CD14-positive monocyte (primary cell): Measurements from ENCODE around the gene BMERB1. TPM values are rescaled to one million over a fixed set of nuclear protein-coding genes. Genes with fewer than 3 reads are reported as not detected.

ENCODE experiments used
- DNase-seq, 3 donors: peaks; one replicate each; pipeline ENCODE4 v3.0.0-alpha.2; 2011 to 2022
- H2AFZ ChIP-seq: 2 replicates; pipeline ENCODE4 v1.6.0; 2012; ENCODE audit warnings: mild to moderate bottlenecking, low read depth, low read length, inconsistent platforms; ENCODE audit not compliant: insufficient read depth, poor library complexity, severe bottlenecking
- H3K27ac ChIP-seq, 2 donors: 1 replicate in 1 of 2; 2 replicates in 1 of 2; pipeline ENCODE4 v1.5.1; 2012 to 2013; ENCODE audit warnings: low read length in 2 of 2, control low read depth in 1 of 2, inconsistent platforms in 1 of 2, low read depth in 1 of 2, mild to moderate bottlenecking in 1 of 2
- H3K27me3 ChIP-seq, 2 donors: one replicate each; pipeline versions ENCODE4 v1.6.0 to v1.6.1; 2011 to 2013; ENCODE audit warnings: low read length in 2 of 2; ENCODE audit not compliant: control insufficient read depth in 2 of 2, insufficient read depth in 2 of 2
- H3K36me3 ChIP-seq, 2 donors: replicated peaks in 1 of 2; 1 replicate in 1 of 2; 2 replicates in 1 of 2; pipeline versions ENCODE4 v1.5.1 to v1.6.1; 2012 to 2013; ENCODE audit warnings: low read length in 2 of 2, control low read depth in 1 of 2, inconsistent platforms in 1 of 2, mild to moderate bottlenecking in 1 of 2; ENCODE audit not compliant: insufficient read depth in 2 of 2, control insufficient read depth in 1 of 2
- H3K4me1 ChIP-seq, 2 donors: 1 replicate in 1 of 2; 2 replicates in 1 of 2; pipeline versions ENCODE4 v1.5.1 to v1.6.1; 2012 to 2013; ENCODE audit warnings: low read length in 2 of 2, control low read depth in 1 of 2, inconsistent platforms in 1 of 2, mild to moderate bottlenecking in 1 of 2, moderate library complexity in 1 of 2; ENCODE audit not compliant: insufficient read depth in 2 of 2, control insufficient read depth in 1 of 2
- H3K4me2 ChIP-seq: replicated peaks from 2 replicates; pipeline ENCODE3; 2012; ENCODE audit warnings: low read length, moderate library complexity, mild to moderate bottlenecking; ENCODE audit not compliant: poor library complexity, severe bottlenecking; ENCODE audit errors: extremely low read depth
- H3K4me3 ChIP-seq, 3 experiments: fragments of 200-600 bp in 1 of 3; sonication (generic) in 1 of 3; replicated peaks in 1 of 3; 1 replicate in 2 of 3; 2 replicates in 1 of 3; pipeline ENCODE4 v1.5.1; 2011 to 2013; ENCODE audit warnings: low read length in 3 of 3, mild to moderate bottlenecking in 3 of 3, control low read depth in 2 of 3, low read depth in 2 of 3, inconsistent platforms in 1 of 3, moderate library complexity in 1 of 3
- H3K79me2 ChIP-seq: 2 replicates; pipeline ENCODE4 v1.6.0; 2012; ENCODE audit warnings: mild to moderate bottlenecking, control low read depth, inconsistent platforms, low read length, moderate library complexity; ENCODE audit not compliant: insufficient read depth
- H3K9ac ChIP-seq: 2 replicates; pipeline ENCODE4 v1.6.0; 2017; ENCODE audit warnings: low read length, mild to moderate bottlenecking; ENCODE audit not compliant: insufficient read depth, poor library complexity, severe bottlenecking
- H3K9me3 ChIP-seq, 2 donors: replicated peaks in 1 of 2; 1 replicate in 1 of 2; 2 replicates in 1 of 2; pipeline versions ENCODE4 v1.5.1 to v1.6.1; 2012 to 2013; ENCODE audit warnings: low read length in 2 of 2, control low read depth in 1 of 2; ENCODE audit not compliant: control insufficient read depth in 1 of 2, insufficient read depth in 1 of 2
- H4K20me1 ChIP-seq: 2 replicates; pipeline ENCODE4 v1.6.0; 2012; ENCODE audit warnings: mild to moderate bottlenecking, low read length, control low read depth, moderate library complexity; ENCODE audit not compliant: insufficient read depth
- H3K27ac Mint-ChIP-seq, 7 donors: one replicate each; pipeline ENCODE4 v1.8.0; 2020; ENCODE audit warnings: mild to moderate bottlenecking in 7 of 7, mixed read lengths in 7 of 7, moderate library complexity in 6 of 7, inconsistent platforms in 2 of 7
- H3K27me3 Mint-ChIP-seq, 3 donors: one replicate each; pipeline ENCODE4 v1.8.0; 2021 to 2022; ENCODE audit warnings: low read depth in 3 of 3, mild to moderate bottlenecking in 3 of 3, mixed read lengths in 3 of 3, moderate library complexity in 3 of 3, inconsistent platforms in 1 of 3
- H3K36me3 Mint-ChIP-seq, 2 donors: one replicate each; pipeline ENCODE4 v1.8.0; 2020; ENCODE audit warnings: mixed read lengths in 2 of 2, inconsistent platforms in 1 of 2, mild to moderate bottlenecking in 1 of 2
- H3K4me1 Mint-ChIP-seq: one replicate; pipeline ENCODE4 v1.8.0; 2020; ENCODE audit warnings: mild to moderate bottlenecking, mixed read lengths
- H3K4me3 Mint-ChIP-seq, 2 donors: one replicate each; pipeline ENCODE4 v1.8.0; 2020; ENCODE audit warnings: mild to moderate bottlenecking in 2 of 2, mixed read lengths in 2 of 2, moderate library complexity in 1 of 2
- H3K9me3 Mint-ChIP-seq, 7 donors: one replicate each; pipeline ENCODE4 v1.8.0; 2020 to 2022; ENCODE audit warnings: mixed read lengths in 7 of 7, mild to moderate bottlenecking in 6 of 7, moderate library complexity in 6 of 7, inconsistent platforms in 2 of 7
- CTCF ChIP-seq: fragments of 200-600 bp; IDR thresholded peaks from one replicate; pipeline ENCODE4 v1.8.0; 2022; ENCODE audit warnings: antibody characterized with exemption, mild to moderate bottlenecking
- WGBS: methylation state at CpG from one replicate; pipeline ENCODE4 v1.1.5; 2013; ENCODE audit warnings: missing lambda C conversion rate; ENCODE audit not compliant: insufficient coverage; 5-methylcytosine and 5-hydroxymethylcytosine counted together
- intact Hi-C, 2 donors: fragments of 100-400 bp; cut with micrococcal nuclease; formaldehyde crosslinking; loops; one replicate each; pipeline versions ENCODE4 v1.15.0 to v1.15.1; 2023
- polyA plus RNA-seq, 3 donors: library from polyadenylated mRNA; depleted of rRNA in 1 of 3; unstranded in 2 of 3; stranded (reverse) in 1 of 3; fragments of 300-500 nt in 2 of 3; fragments of >200 nt in 1 of 3; fragmentation: Illumina TruSeq in 2 of 3; gene quantifications; 1 replicate in 2 of 3; 2 replicates in 1 of 3; pipeline ENCODE4 v1.2.3, GENCODE V29; 2012 to 2021

BMERB1 gene
- polyA plus RNA-seq, 3 donors, result 0.11 to 0.28 (median 0.11) TPM

GRCh38 chr16:15571557-15571956, 137.2 kb downstream of the BMERB1 start:
- peak overlapping the region; percentile 89 to 94 (median 93) for H3K27ac Mint-ChIP-seq
- Histone ChIP-seq H3K27ac (peak overlapping the region; percentile 36 to 74), H3K36me3 (no peaks in the 10 kb centered on the region), H3K79me2 (no peaks in the 10 kb centered on the region), H3K27me3 (no peaks in the 10 kb centered on the region), H3K4me1 (peaks cover 49 to 58% of the 10 kb centered on the region in 2 donors), H2AFZ (peak overlapping the region; percentile 46), H3K9ac (peak overlapping the region; percentile 17), H3K4me2 (peak overlapping the region; percentile 50), H4K20me1 (no peaks in the 10 kb centered on the region), H3K9me3 (no peaks in the 10 kb centered on the region), H3K4me3 (peak overlapping the region in 1 of 3 experiments; percentile 31)
- peaks cover 0 to 3% (median 0%) of the 10 kb centered on the region in 3 donors for H3K27me3 Mint-ChIP-seq
- intact Hi-C loops, result loop anchor here in 1 of 2 donors (5.0 kb wide), 1 partner anchor 34 kb away; no protein-coding TSS in a partner anchor
- H3K4me1 Mint-ChIP-seq, result peaks cover 53% of the 10 kb centered on the region
- TF ChIP-seq CTCF, result no peak
- peak overlapping the region; percentile 42 to 73 for H3K4me3 Mint-ChIP-seq
- peaks cover 0 to 3% of the 10 kb centered on the region in 2 donors for H3K36me3 Mint-ChIP-seq
- WGBS, result 4% methylated on average over 5 of the region's 6 CpGs
- peak in 1 of 3 donors; percentile 43 for DNase-seq
- peaks cover 0 to 6% (median 4%) of the 10 kb centered on the region in 7 donors for H3K9me3 Mint-ChIP-seq

- H3K27ac ChIP-seq, result peak overlapping the region in 1 of 2 donors; percentile 74
- peaks cover 0 to 1% (median 0%) of the 10 kb centered on the region in 3 donors for H3K27me3 Mint-ChIP-seq
- intact Hi-C loops, result loop anchor here in 1 of 2 donors (5.0 kb wide), 1 partner anchor 35 kb away; no protein-coding TSS in a partner anchor
- no peaks in the 10 kb centered on the region for H4K20me1 ChIP-seq
- TF ChIP-seq CTCF, result no peak
- H3K4me2 ChIP-seq, result peak overlapping the region; percentile 50
- H3K79me2 ChIP-seq, result no peaks in the 10 kb centered on the region
- peaks cover 53% of the 10 kb centered on the region for H3K4me1 Mint-ChIP-seq
- H3K36me3 Mint-ChIP-seq, result peaks cover 0 to 3% of the 10 kb centered on the region in 2 donors
- H3K9me3 ChIP-seq, result no peaks in the 10 kb centered on the region
- no peaks in the 10 kb centered on the region for H3K36me3 ChIP-seq
- peaks cover 0 to 6% (median 4%) of the 10 kb centered on the region in 7 donors for H3K9me3 Mint-ChIP-seq
- peak in 1 of 3 donors; percentile 15 for DNase-seq
- H3K4me3 ChIP-seq, result peak overlapping the region in 1 of 3 experiments; percentile 31
- H3K9ac ChIP-seq, result no peak overlapping the region
- 24% methylated on average over 3 of the region's 9 CpGs for WGBS
- H3K27me3 ChIP-seq, result no peaks in the 10 kb centered on the region
- H3K4me3 Mint-ChIP-seq, result peak overlapping the region in 1 of 2 donors; percentile 42
- peak overlapping the region; percentile 89 to 94 (median 93) for H3K27ac Mint-ChIP-seq
- H3K4me1 ChIP-seq, result peaks cover 49 to 58% of the 10 kb centered on the region in 2 donors
- H2AFZ ChIP-seq, result no peak overlapping the region
Measured at GRCh38 chr16:15572329-15573001, 138.1 kb downstream of the BMERB1 start.
